Right lobe of liver (tissue), 4 donors: ENCODE measurements around the gene CHAF1A.

Source experiments
- CTCF ChIP-seq, 4 donors: fragments of 200-600 bp in 3 of 4; fragments of 450-650 bp in 1 of 4; IDR thresholded peaks; one replicate each; pipeline versions ENCODE4 v1.5.1 to v1.8.0; 2016 to 2022; ENCODE audit warnings: antibody characterized with exemption in 4 of 4, mild to moderate bottlenecking in 2 of 4
- POLR2A ChIP-seq: fragments of 450-650 bp; IDR thresholded peaks from one replicate; pipeline ENCODE4 v1.6.1; 2017; ENCODE audit warnings: antibody characterized with exemption, mild to moderate bottlenecking
- donor health status: DM: no; HTN: no; CAD: no.
- donor health status: DM: no; HTN: no; CAD: no.
- donor health status: DM: no; HTN: yes; CAD: no.

GRCh38 chr19:4456843-4457653 is 54.6 kb downstream of the CHAF1A start:
- TF ChIP-seq POLR2A (no peak), CTCF (IDR thresholded peaks at IDR 0.05) (no peak)
